K562 (cell line): Measurements from ENCODE around the gene SOS1. TPM values are rescaled to one million over a fixed set of nuclear protein-coding genes. Genes with fewer than 3 reads are reported as not detected.

ENCODE experiments used
- ATAC-seq: fragments of 200-7000 bp; cut with Tn5 transposase; 3 replicates; pipeline ENCODE4 v1.9.1; 2020; ENCODE audit warnings: moderate library complexity
- BruUV-seq: library from RNA; stranded (reverse); fragments of 400-500 nt; replicated peaks from 2 replicates; lab custom pipeline; 2021; lab: Mats Ljungman, UMichigan
- CTCF ChIA-PET: fragments of 300-600 bp; formaldehyde crosslinking; extraction: SDS; loops from one replicate; lab custom pipeline; 2021; ENCODE audit warnings: low intra/inter-chr PET ratio; lab: Yijun Ruan, JAX
- POLR2A ChIA-PET: fragments of 300-600, 350-650 bp; sonication (Branson Sonifier 250); formaldehyde crosslinking; extraction: SDS; loops from one replicate; lab custom pipeline; 2021; ENCODE audit warnings: antibody characterized with exemption, inconsistent platforms; lab: Yijun Ruan, JAX
- DNase-seq, 4 experiments: peaks; one replicate each; pipeline versions ENCODE4 v3.0.0 to v3.0.0-alpha.2; 2011 to 2018; ENCODE audit warnings: low spot score in 3 of 4, mixed read lengths in 3 of 4; ENCODE audit errors: extremely low read depth in 1 of 4
- FAIRE-seq: peaks from 2 replicates; lab custom pipeline; 2011; peaks lifted over from hg19 to GRCh38; lab: Jason Lieb, UNC
- H2AFZ ChIP-seq: 2 replicates; pipeline ENCODE4 v1.6.0; 2011; ENCODE audit warnings: low read depth, low read length, control low read depth, inconsistent platforms
- H3K27ac ChIP-seq: fragments of 200-600 bp; 3 replicates; pipeline ENCODE4 v1.8.0; 2011; ENCODE audit warnings: low read depth, mild to moderate bottlenecking, control low read depth, inconsistent platforms, low read length, moderate library complexity, mixed read lengths; ENCODE audit errors: extremely low read depth
- H3K27me3 ChIP-seq, 2 experiments: fragments of 300-600 bp in 1 of 2; 2 replicates in 1 of 2; 3 replicates in 1 of 2; pipeline versions ENCODE4 v1.6.0 to v1.8.0; 2011; ENCODE audit warnings: inconsistent platforms in 2 of 2, low read length in 2 of 2, mild to moderate bottlenecking in 1 of 2, mixed read lengths in 1 of 2, moderate library complexity in 1 of 2; ENCODE audit not compliant: control insufficient read depth in 2 of 2, insufficient read depth in 2 of 2
- H3K36me3 ChIP-seq: fragments of 300-600 bp; 3 replicates; pipeline ENCODE4 v1.8.0; 2011; ENCODE audit warnings: mild to moderate bottlenecking, low read length, inconsistent platforms; ENCODE audit not compliant: control insufficient read depth, insufficient read depth
- H3K4me1 ChIP-seq, 2 experiments: fragments of 200-600 bp in 1 of 2; replicated peaks in 1 of 2; 2 replicates in 1 of 2; 3 replicates in 1 of 2; pipeline versions ENCODE4 v1.5.1 to v1.8.0; 2011; ENCODE audit warnings: inconsistent platforms in 2 of 2, low read length in 2 of 2, mild to moderate bottlenecking in 1 of 2, mixed read lengths in 1 of 2, moderate library complexity in 1 of 2; ENCODE audit not compliant: control insufficient read depth in 2 of 2, insufficient read depth in 2 of 2
- H3K4me2 ChIP-seq: 2 replicates; pipeline ENCODE4 v1.6.1; 2011; ENCODE audit warnings: low read length, control low read depth, inconsistent platforms, mixed read lengths; ENCODE audit not compliant: insufficient read depth
- H3K4me3 ChIP-seq: fragments of 200-600 bp; sonication (generic), shearing (Covaris generic); 2 replicates; pipeline ENCODE4 v1.5.1; 2016; ENCODE audit warnings: control low read depth, inconsistent platforms
- H3K79me2 ChIP-seq: fragments of 200-600 bp; 3 replicates; pipeline ENCODE4 v1.8.0; 2011; ENCODE audit warnings: low read length, inconsistent platforms; ENCODE audit not compliant: control insufficient read depth, insufficient read depth
- H3K9ac ChIP-seq, 2 experiments: 2 replicates each; pipeline versions ENCODE4 v1.6.0 to v1.6.1; 2011; ENCODE audit warnings: low read depth in 2 of 2, low read length in 2 of 2, control low read depth in 1 of 2, inconsistent platforms in 1 of 2, mild to moderate bottlenecking in 1 of 2, mixed read lengths in 1 of 2; ENCODE audit not compliant: insufficient read depth in 1 of 2
- H3K9me1 ChIP-seq: one replicate; pipeline ENCODE4 v1.6.0; 2011; ENCODE audit warnings: inconsistent platforms, mild to moderate bottlenecking, low read length, moderate library complexity; ENCODE audit not compliant: control insufficient read depth, insufficient read depth
- H3K9me3 ChIP-seq: replicated peaks from 2 replicates; pipeline ENCODE4 v1.5.1; 2011; ENCODE audit warnings: low read depth, low read length, inconsistent platforms; ENCODE audit not compliant: control insufficient read depth, insufficient read depth
- H4K20me1 ChIP-seq: replicated peaks from 2 replicates; pipeline ENCODE4 v1.6.1; 2011; ENCODE audit warnings: low read length, inconsistent platforms, mixed read lengths; ENCODE audit not compliant: control insufficient read depth, insufficient read depth
- CBX5 ChIP-seq: IDR thresholded peaks from 2 replicates; pipeline ENCODE4 v1.6.1; 2014; ENCODE audit warnings: low read depth, borderline replicate concordance
- CEBPZ ChIP-seq: fragments of 150-350 bp; IDR thresholded peaks from 2 replicates; pipeline ENCODE4 v1.6.1; 2014; ENCODE audit warnings: low read depth, mild to moderate bottlenecking, low read length, borderline replicate concordance
- FOXP4 ChIP-seq: sonication (generic); formaldehyde crosslinking; IDR thresholded peaks from 2 replicates; pipeline ENCODE4 v1.8.0; 2022; ENCODE audit warnings: mild to moderate bottlenecking, missing genetic modification reagents, borderline replicate concordance
- MEF2A ChIP-seq: IDR thresholded peaks from 2 replicates; pipeline ENCODE4 v1.6.1; 2011; ENCODE audit warnings: low read depth, mild to moderate bottlenecking, low read length, moderate library complexity; ENCODE audit not compliant: control insufficient read depth
- MEIS2 ChIP-seq: fragments of 450-650 bp; IDR thresholded peaks from 2 replicates; pipeline ENCODE4 v1.6.1; 2014; ENCODE audit warnings: mild to moderate bottlenecking; ENCODE audit not compliant: partially characterized antibody
- NEUROD1 ChIP-seq: fragments of 150-350 bp; IDR thresholded peaks from 2 replicates; pipeline ENCODE4 v1.6.1; 2014; ENCODE audit warnings: borderline replicate concordance, low read length, low read depth; ENCODE audit not compliant: partially characterized antibody
- TCF3 ChIP-seq: sonication (generic); formaldehyde crosslinking; IDR thresholded peaks from 2 replicates; pipeline ENCODE4 v1.4.0; 2020; ENCODE audit warnings: mild to moderate bottlenecking, missing genetic modification reagents
- ZNF12 ChIP-seq: sonication (generic); formaldehyde crosslinking; IDR thresholded peaks from 2 replicates; pipeline ENCODE4 v1.4.0; 2020; ENCODE audit warnings: mild to moderate bottlenecking, missing genetic modification reagents
- ZNF121 ChIP-seq: sonication (generic); formaldehyde crosslinking; conservative IDR thresholded peaks from 2 replicates; pipeline ENCODE4 v1.8.0; 2022; ENCODE audit warnings: missing genetic modification reagents
- ZNF24 ChIP-seq: fragments of 450-650 bp; IDR thresholded peaks from 2 replicates; pipeline ENCODE4 v1.6.1; 2016
- ZNF76 ChIP-seq: fragments of 250-450 bp; sonication (Bioruptor Pico); IDR thresholded peaks from 2 replicates; pipeline ENCODE4 v1.4.0; 2020; ENCODE audit warnings: mild to moderate bottlenecking, moderate library complexity, borderline replicate concordance
- WGBS: fragments of 100-300 bp; shearing (Covaris generic); methylation state at CpG from one replicate; pipeline ENCODE4 v1.1.6; 2016; ENCODE audit warnings: low coverage, mixed read lengths; ENCODE audit not compliant: insufficient coverage; ENCODE audit errors: missing lambda C conversion rate; 5-methylcytosine and 5-hydroxymethylcytosine counted together
- in situ Hi-C: fragments of 300-500 bp; cut with MboI; formaldehyde crosslinking; loops from 4 replicates; pipeline ENCODE4 v1.15.0; 2018; ENCODE audit warnings: inconsistent platforms, mixed read lengths
- intact Hi-C: fragments of 100-400 bp; cut with micrococcal nuclease; formaldehyde crosslinking; loops from 2 replicates; pipeline ENCODE4 v1.14.2; 2022
- polyA plus RNA-seq, 8 experiments: library from polyadenylated mRNA; depleted of rRNA in 4 of 8; stranded (reverse) in 5 of 8; unstranded in 3 of 8; fragments of >200 nt; fragmentation: Nextera tagmentation in 2 of 8; fragmentation: Illumina TruSeq in 1 of 8; extraction: Ambion mirVana in 2 of 8; extraction: Trizol in 1 of 8; gene quantifications; 2 replicates each; pipeline versions ENCODE4 v1.2.1 to v1.2.3, GENCODE V29; 2011 to 2014; ENCODE audit warnings: inconsistent platforms in 1 of 8, missing spikeins in 1 of 8
- total RNA-seq, 7 experiments: library from RNA; depleted of rRNA in 6 of 7; stranded (reverse); fragments of >200 nt in 6 of 7; fragmentation: Illumina TruSeq in 2 of 7; extraction: Trizol in 2 of 7; gene quantifications; 2 replicates each; pipeline versions ENCODE4 v1.2.1 to v1.2.3, GENCODE V29; 2011 to 2021; ENCODE audit warnings: low replicate concordance in 1 of 7

SOS1 gene
- total and polyA plus RNA-seq, 9 of the 15 experiments (the other 6 are each of a cell fraction or from before 2014, with no cell fraction given), result 2.5 to 27.1 (median 16.3) TPM

GRCh38 chr2:38935568-38936172 lies 185.2 kb downstream of the SOS1 start:
- BruUV-seq, result no TSS peak
- Histone ChIP-seq H3K4me3 (no peak overlapping the region), H3K27me3 (peaks cover 3 to 4% of the 10 kb centered on the region in 2 experiments; a peak in 2 of 5 replicates), H2AFZ (no peak overlapping the region), H3K27ac (no peak overlapping the region), H3K36me3 (no peaks in the 10 kb centered on the region), H3K79me2 (no peaks in the 10 kb centered on the region), H3K9me3 (no peaks in the 10 kb centered on the region), H3K4me1 (no peaks in the 10 kb centered on the region), H3K4me2 (no peak overlapping the region), H3K9me1 (no peaks in the 10 kb centered on the region), H3K9ac (no peak overlapping the region), H4K20me1 (no peaks in the 10 kb centered on the region)
- POLR2A ChIA-PET, result interaction anchor here (0.8 kb wide), 1 partner anchor 185 kb away, joined by 4 read pairs; no protein-coding TSS in a partner anchor
- WGBS, result 4% methylated on average over 4 of the region's 4 CpGs
- intact Hi-C loops, result no loop called here
- in situ Hi-C loops, result loop anchor here (25.0 kb wide), 1 partner anchor 302 kb away; the partner anchor contains the start of gene CDKL4
- DNase-seq, result no peak
- ATAC-seq, result no peak
- no peak for FAIRE-seq
- CTCF ChIA-PET, result no interaction called here
- TF ChIP-seq NEUROD1 (no peak), ZNF12 (no peak), CBX5 (no peak), ZNF121 (CRISPR knock-in tag) (no peak), CEBPZ (no peak), MEIS2 (no peak), TCF3 (CRISPR knock-in tag) (no peak), FOXP4 (CRISPR knock-in tag) (no peak), MEF2A (no peak), ZNF24 (no peak), ZNF76 (no peak)
